ENCODE measurements around the gene ZNF776.

Gene ZNF776

DNA sequence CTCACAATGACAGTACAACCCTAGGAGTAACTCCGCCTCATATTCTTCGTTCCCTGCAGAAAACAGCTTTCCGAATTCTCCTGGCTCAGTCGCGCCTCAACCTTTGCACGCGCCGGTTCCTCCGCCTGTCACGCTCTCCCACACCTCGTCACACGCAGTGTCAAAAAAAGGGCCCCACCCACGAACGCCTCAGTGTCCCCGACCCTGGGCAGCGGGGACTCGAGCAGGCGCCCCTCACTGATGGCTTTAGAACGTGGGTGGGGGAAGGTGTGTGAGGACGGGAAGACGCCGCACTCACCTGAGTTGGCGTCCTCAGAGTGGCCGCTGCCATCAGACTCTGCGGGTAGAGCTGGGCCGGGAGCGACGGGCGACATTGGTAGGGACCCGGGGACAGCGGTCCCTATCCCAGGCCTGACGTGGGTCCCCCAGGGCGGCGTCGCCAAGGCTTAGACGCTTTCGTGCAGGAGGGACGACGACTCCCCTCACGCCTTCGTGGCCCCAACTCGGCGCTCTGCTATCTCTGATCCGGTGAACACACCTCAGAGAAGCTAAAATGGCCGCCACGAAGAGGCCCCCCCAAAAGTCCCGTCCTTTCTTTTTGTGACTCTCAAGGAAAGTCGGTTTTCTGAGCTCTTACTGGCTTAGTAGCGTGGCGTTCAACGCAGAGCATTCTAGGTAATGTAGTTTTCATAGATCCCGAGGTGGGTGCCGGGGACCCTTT is 37.8 kb upstream of the ZNF776 start, which contains the start of gene ZNF154:
Gene ZNF154 (minus strand): TSS at position 564 of the 721 bp plus-strand sequence. CDS start 233 bp downstream, at position 331.
- H3K9me2 ChIP-seq (replicated peaks; ENCODE audit: control insufficient read depth, low read length) = no peaks in the 10 kb centered on the region
- H3K27ac ChIP-seq (ENCODE audit: low read depth, low read length) = no peak within 1 kb of the TSS
- H3F3A ChIP-seq (ENCODE audit: control insufficient read depth, insufficient read depth) = no peaks in the 10 kb centered on the region
- H3K79me2 ChIP-seq (ENCODE audit: control insufficient read depth, low read length) = no peaks in the 10 kb centered on the region
- H3K4me2 ChIP-seq (ENCODE audit: low read length) = no peak within 1 kb of the TSS
- H3K9me3 ChIP-seq (ENCODE audit: control insufficient read depth, insufficient read depth, low read length) = peaks cover 29% of the 10 kb centered on the region
- H3K36me3 ChIP-seq (ENCODE audit: control insufficient read depth, low read length) = no peaks in the 10 kb centered on the region
- no peaks in the 10 kb centered on the region for H3K4me1 ChIP-seq (ENCODE audit: control insufficient read depth, low read length)
- H3K4me3 ChIP-seq (ENCODE audit: low read length) = no peak within 1 kb of the TSS
- H4K20me1 ChIP-seq (ENCODE audit: control insufficient read depth, insufficient read depth, low read depth, low read length) = no peaks in the 10 kb centered on the region
- TF ChIP-seq, protein P1, sequence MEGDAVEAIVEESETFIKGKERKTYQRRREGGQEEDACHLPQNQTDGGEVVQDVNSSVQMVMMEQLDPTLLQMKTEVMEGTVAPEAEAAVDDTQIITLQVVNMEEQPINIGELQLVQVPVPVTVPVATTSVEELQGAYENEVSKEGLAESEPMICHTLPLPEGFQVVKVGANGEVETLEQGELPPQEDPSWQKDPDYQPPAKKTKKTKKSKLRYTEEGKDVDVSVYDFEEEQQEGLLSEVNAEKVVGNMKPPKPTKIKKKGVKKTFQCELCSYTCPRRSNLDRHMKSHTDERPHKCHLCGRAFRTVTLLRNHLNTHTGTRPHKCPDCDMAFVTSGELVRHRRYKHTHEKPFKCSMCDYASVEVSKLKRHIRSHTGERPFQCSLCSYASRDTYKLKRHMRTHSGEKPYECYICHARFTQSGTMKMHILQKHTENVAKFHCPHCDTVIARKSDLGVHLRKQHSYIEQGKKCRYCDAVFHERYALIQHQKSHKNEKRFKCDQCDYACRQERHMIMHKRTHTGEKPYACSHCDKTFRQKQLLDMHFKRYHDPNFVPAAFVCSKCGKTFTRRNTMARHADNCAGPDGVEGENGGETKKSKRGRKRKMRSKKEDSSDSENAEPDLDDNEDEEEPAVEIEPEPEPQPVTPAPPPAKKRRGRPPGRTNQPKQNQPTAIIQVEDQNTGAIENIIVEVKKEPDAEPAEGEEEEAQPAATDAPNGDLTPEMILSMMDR (IDR thresholded peaks at IDR 0.05; ENCODE audit: low read depth, low read length, poor library complexity, severe bottlenecking) = no peak
- no peak for TF ChIP-seq EZH2phosphoT487 (IDR thresholded peaks at IDR 0.05; ENCODE audit: borderline replicate concordance, low read length)
- no peaks in the 10 kb centered on the region for H3K27me3 ChIP-seq (ENCODE audit: control insufficient read depth, low read length)

DNA sequence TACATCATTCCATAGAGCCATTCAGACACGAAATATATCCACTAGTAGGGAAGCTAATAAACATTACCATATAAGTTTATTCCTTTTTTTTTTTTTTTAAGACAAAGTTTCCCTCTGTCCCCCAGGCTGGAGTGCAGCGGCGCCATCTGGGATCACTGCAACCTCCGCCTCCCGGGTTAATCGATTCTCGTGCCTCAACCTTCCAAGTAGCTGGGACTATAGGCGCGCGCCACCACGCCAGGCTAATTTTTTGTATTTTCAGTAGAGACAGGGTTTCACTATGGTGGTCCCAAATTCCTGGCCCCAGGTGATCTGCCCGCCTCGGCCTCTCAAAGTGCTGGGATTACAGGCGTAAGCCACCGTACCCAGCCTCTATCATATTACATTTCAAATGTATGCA is 37.0 kb upstream of the ZNF776 start:
- Histone ChIP-seq H3K36me3 (ENCODE audit: control insufficient read depth, low read length) (no peaks in the 10 kb centered on the region), H3K4me3 (ENCODE audit: low read length) (no peak overlapping the region), H4K20me1 (ENCODE audit: control insufficient read depth, insufficient read depth, low read depth, low read length) (no peaks in the 10 kb centered on the region), H3K4me2 (ENCODE audit: low read length) (no peak overlapping the region), H3K79me2 (ENCODE audit: control insufficient read depth, low read length) (no peaks in the 10 kb centered on the region), H3K27ac (ENCODE audit: low read depth, low read length) (no peak overlapping the region), H3K9me2 (replicated peaks; ENCODE audit: control insufficient read depth, low read length) (no peaks in the 10 kb centered on the region), H3K9me3 (ENCODE audit: control insufficient read depth, insufficient read depth, low read length) (peaks cover 32% of the 10 kb centered on the region), H3K4me1 (ENCODE audit: control insufficient read depth, low read length) (no peaks in the 10 kb centered on the region), H3K27me3 (ENCODE audit: control insufficient read depth, low read length) (no peaks in the 10 kb centered on the region), H3F3A (ENCODE audit: control insufficient read depth, insufficient read depth) (no peaks in the 10 kb centered on the region)
- TF ChIP-seq, protein P1 (IDR thresholded peaks at IDR 0.05; ENCODE audit: low read depth, low read length, poor library complexity, severe bottlenecking) = no peak
- TF ChIP-seq EZH2phosphoT487 (IDR thresholded peaks at IDR 0.05; ENCODE audit: borderline replicate concordance, low read length) = no peak

DNA sequence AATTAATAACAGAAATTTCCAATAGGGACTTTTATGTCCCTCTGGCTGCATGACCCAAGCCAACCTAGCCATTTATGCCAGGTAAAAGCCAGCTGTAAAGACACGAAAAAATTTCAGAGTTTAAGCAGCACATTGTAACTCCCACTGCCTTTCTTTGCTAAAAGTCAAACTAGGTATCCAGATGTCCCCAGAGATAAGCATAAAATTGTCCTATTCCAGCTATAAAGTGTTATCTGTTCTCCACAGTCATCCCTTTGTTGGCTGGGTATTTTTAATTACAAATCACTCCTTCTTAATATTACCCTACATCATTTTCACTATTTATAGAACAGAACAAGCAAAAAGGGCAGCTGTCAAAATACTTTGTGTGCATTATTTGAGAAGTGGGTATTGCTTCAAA is 34.4 kb upstream of the ZNF776 start:
- no peak overlapping the region for H3K27ac ChIP-seq (ENCODE audit: low read depth, low read length)
- no peaks in the 10 kb centered on the region for H3F3A ChIP-seq (ENCODE audit: control insufficient read depth, insufficient read depth)
- H3K79me2 ChIP-seq (ENCODE audit: control insufficient read depth, low read length) = no peaks in the 10 kb centered on the region
- no peak for TF ChIP-seq EZH2phosphoT487 (IDR thresholded peaks at IDR 0.05; ENCODE audit: borderline replicate concordance, low read length)
- TF ChIP-seq, protein P1 (IDR thresholded peaks at IDR 0.05; ENCODE audit: low read depth, low read length, poor library complexity, severe bottlenecking) = no peak
- no peaks in the 10 kb centered on the region for H3K36me3 ChIP-seq (ENCODE audit: control insufficient read depth, low read length)
- peaks cover 34% of the 10 kb centered on the region for H3K9me3 ChIP-seq (ENCODE audit: control insufficient read depth, insufficient read depth, low read length)
- no peak overlapping the region for H3K4me2 ChIP-seq (ENCODE audit: low read length)
- no peak overlapping the region for H3K4me3 ChIP-seq (ENCODE audit: low read length)
- no peaks in the 10 kb centered on the region for H3K27me3 ChIP-seq (ENCODE audit: control insufficient read depth, low read length)
- no peaks in the 10 kb centered on the region for H3K4me1 ChIP-seq (ENCODE audit: control insufficient read depth, low read length)
- no peaks in the 10 kb centered on the region for H3K9me2 ChIP-seq (replicated peaks; ENCODE audit: control insufficient read depth, low read length)
- no peaks in the 10 kb centered on the region for H4K20me1 ChIP-seq (ENCODE audit: control insufficient read depth, insufficient read depth, low read depth, low read length)

Data from DOHH2 (cell line).